IMR-90 (cell line): ENCODE measurements around the gene ERC2. TPM values are rescaled to one million over a fixed set of nuclear protein-coding genes. Genes with fewer than 3 reads are reported as not detected.

Experiments used
- ATAC-seq: fragments of 200-7000 bp; cut with Tn5 transposase; 2 replicates; pipeline ENCODE4 v1.9.1; 2020; ENCODE audit warnings: low read depth, mild to moderate bottlenecking, moderate library complexity
- BruUV-seq: library from RNA; stranded (reverse); fragments of 400-500 nt; replicated peaks from 2 replicates; lab custom pipeline; 2021; lab: Mats Ljungman, UMichigan
- CTCF ChIA-PET: fragments of 300-600 bp; formaldehyde crosslinking; extraction: SDS; loops from one replicate; lab custom pipeline; 2021; ENCODE audit warnings: antibody characterized with exemption; lab: Yijun Ruan, JAX
- POLR2A ChIA-PET: fragments of 300-600 bp; sonication (Branson Sonifier 250); formaldehyde crosslinking; loops from one replicate; lab custom pipeline; 2022; ENCODE audit warnings: antibody characterized with exemption; ENCODE audit not compliant: unreplicated experiment; lab: Charles Lee
- DNase-seq: peaks from one replicate; pipeline ENCODE4 v3.0.0; 2013
- H2AFZ ChIP-seq: replicated peaks from 2 replicates; pipeline ENCODE3; 2013; ENCODE audit warnings: low read length, mild to moderate bottlenecking; ENCODE audit not compliant: poor library complexity
- H2AK5ac ChIP-seq: 2 replicates; pipeline ENCODE4 v1.6.1; 2013; ENCODE audit warnings: low read depth, low read length, inconsistent platforms
- H2AK9ac ChIP-seq: replicated peaks from 2 replicates; pipeline ENCODE3; 2013; ENCODE audit warnings: mild to moderate bottlenecking, low read depth, low read length, moderate library complexity; ENCODE audit not compliant: poor library complexity
- H2BK120ac ChIP-seq: 2 replicates; pipeline ENCODE4 v1.6.1; 2013; ENCODE audit warnings: low read depth, low read length, inconsistent platforms
- H2BK15ac ChIP-seq: 3 replicates; pipeline ENCODE4 v1.6.1; 2013; ENCODE audit warnings: low read depth, low read length, inconsistent platforms
- H2BK20ac ChIP-seq: 2 replicates; pipeline ENCODE4 v1.6.1; 2013; ENCODE audit warnings: low read depth, mild to moderate bottlenecking, inconsistent platforms, low read length, moderate library complexity
- H2BK5ac ChIP-seq: 2 replicates; pipeline ENCODE4 v1.6.1; 2013; ENCODE audit warnings: mild to moderate bottlenecking, low read depth, low read length, inconsistent platforms; ENCODE audit not compliant: poor library complexity, severe bottlenecking
- H3K14ac ChIP-seq: replicated peaks from 2 replicates; pipeline ENCODE4 v1.6.1; 2013; ENCODE audit warnings: low read depth, low read length, inconsistent platforms
- H3K18ac ChIP-seq: 2 replicates; pipeline ENCODE4 v1.6.1; 2013; ENCODE audit warnings: low read depth, low read length, control low read depth
- H3K23ac ChIP-seq: 2 replicates; pipeline ENCODE4 v1.6.1; 2013; ENCODE audit warnings: low read depth, low read length, inconsistent platforms
- H3K27ac ChIP-seq: 2 replicates; pipeline ENCODE4 v1.5.1; 2013; ENCODE audit warnings: mild to moderate bottlenecking, control low read depth, low read length; ENCODE audit not compliant: insufficient read depth
- H3K27me3 ChIP-seq: 2 replicates; pipeline ENCODE4 v1.6.1; 2013; ENCODE audit warnings: low read length; ENCODE audit not compliant: control insufficient read depth, insufficient read depth
- H3K36me3 ChIP-seq: 2 replicates; pipeline ENCODE4 v1.6.1; 2013; ENCODE audit warnings: low read length, mixed read lengths; ENCODE audit not compliant: control insufficient read depth, insufficient read depth
- H3K4ac ChIP-seq: 2 replicates; pipeline ENCODE4 v1.6.1; 2013; ENCODE audit warnings: low read depth, low read length, inconsistent platforms
- H3K4me1 ChIP-seq: 2 replicates; pipeline ENCODE4 v1.6.1; 2013; ENCODE audit warnings: low read length, mixed read lengths; ENCODE audit not compliant: control insufficient read depth, insufficient read depth
- H3K4me2 ChIP-seq: 2 replicates; pipeline ENCODE4 v1.6.1; 2013; ENCODE audit warnings: low read depth, mild to moderate bottlenecking, control low read depth, low read length, moderate library complexity
- H3K4me3 ChIP-seq: 2 replicates; pipeline ENCODE4 v1.5.1; 2013; ENCODE audit warnings: low read depth, mild to moderate bottlenecking, control low read depth, low read length, moderate library complexity; ENCODE audit not compliant: insufficient read depth
- H3K56ac ChIP-seq: 2 replicates; pipeline ENCODE4 v1.6.1; 2013; ENCODE audit warnings: low read length, inconsistent platforms; ENCODE audit not compliant: insufficient read depth; ENCODE audit errors: extremely low read depth
- H3K79me1 ChIP-seq, 2 experiments: 2 replicates each; pipeline ENCODE4 v1.6.1; 2013; ENCODE audit warnings: low read length in 2 of 2, inconsistent platforms in 1 of 2, low read depth in 1 of 2
- H3K9ac ChIP-seq: 2 replicates; pipeline ENCODE4 v1.6.1; 2013; ENCODE audit warnings: low read depth, low read length, control low read depth
- H3K9me1 ChIP-seq: 2 replicates; pipeline ENCODE4 v1.6.1; 2013; ENCODE audit warnings: low read length, inconsistent platforms; ENCODE audit not compliant: insufficient read depth
- H3K9me3 ChIP-seq: 2 replicates; pipeline ENCODE4 v1.6.1; 2013; ENCODE audit warnings: low read length; ENCODE audit not compliant: control insufficient read depth, insufficient read depth
- H4K20me1 ChIP-seq: 2 replicates; pipeline ENCODE4 v1.6.1; 2013; ENCODE audit warnings: low read length, inconsistent platforms; ENCODE audit not compliant: insufficient read depth
- H4K5ac ChIP-seq: 2 replicates; pipeline ENCODE4 v1.6.1; 2013; ENCODE audit warnings: mild to moderate bottlenecking, low read depth, low read length, control low read depth
- H4K8ac ChIP-seq, 2 experiments: 2 replicates each; pipeline ENCODE4 v1.6.1; 2013; ENCODE audit warnings: low read depth in 2 of 2, low read length in 2 of 2, control low read depth in 1 of 2, inconsistent platforms in 1 of 2
- H4K91ac ChIP-seq: 2 replicates; pipeline ENCODE4 v1.6.1; 2013; ENCODE audit warnings: low read depth, low read length, inconsistent platforms; ENCODE audit not compliant: insufficient read depth
- CEBPB ChIP-seq: IDR thresholded peaks from 2 replicates; pipeline ENCODE4 v1.6.1; 2012; ENCODE audit warnings: low read depth, low read length, improper control_type of control experiment
- CHD1 ChIP-seq: IDR thresholded peaks from 2 replicates; pipeline ENCODE4 v1.6.1; 2012; ENCODE audit warnings: low read depth, low read length, improper control_type of control experiment
- CTCF ChIP-seq: conservative IDR thresholded peaks from 2 replicates; pipeline ENCODE4 v1.5.1; 2012; ENCODE audit warnings: mild to moderate bottlenecking, low read depth, low read length, improper control_type of control experiment
- FOS ChIP-seq: fragments of 150-350 bp; IDR thresholded peaks from 2 replicates; pipeline ENCODE4 v1.6.1; 2016; ENCODE audit warnings: low read depth, low read length
- MAFK ChIP-seq: IDR thresholded peaks from 2 replicates; pipeline ENCODE4 v1.6.1; 2012; ENCODE audit warnings: low read depth, low read length, improper control_type of control experiment
- MAZ ChIP-seq: IDR thresholded peaks from 2 replicates; pipeline ENCODE4 v1.6.1; 2012; ENCODE audit warnings: low read depth, mild to moderate bottlenecking, low read length, improper control_type of control experiment, moderate library complexity, borderline replicate concordance
- USF2 ChIP-seq: fragments of 150-350 bp; IDR thresholded peaks from 2 replicates; pipeline ENCODE4 v1.6.1; 2017; ENCODE audit warnings: mild to moderate bottlenecking, antibody characterized with exemption, low read length, low read depth
- WGBS, 2 experiments: methylation state at CpG; one replicate each; pipeline versions ENCODE4 v1.1.5 to v1.1.7; 2013; ENCODE audit warnings: missing lambda C conversion rate in 2 of 2; ENCODE audit not compliant: insufficient read length in 1 of 2; ENCODE audit errors: extremely low coverage in 2 of 2; 5-methylcytosine and 5-hydroxymethylcytosine counted together
- dilution Hi-C: fragments of 300-500 bp; cut with HindIII; formaldehyde crosslinking; loops from one replicate; pipeline ENCODE4 v1.14.3; 2018; ENCODE audit warnings: low sequenced_read_pairs; ENCODE audit not compliant: unreplicated experiment
- in situ Hi-C: fragments of 300-500 bp; cut with MboI; formaldehyde crosslinking; loops from 3 replicates; pipeline ENCODE4 v1.14.3; 2019; ENCODE audit warnings: low sequenced_read_pairs, inconsistent platforms, mixed read lengths
- intact Hi-C: fragments of 100-400 bp; cut with micrococcal nuclease; formaldehyde crosslinking; loops from 2 replicates; pipeline ENCODE4 v1.10.0; 2022
- polyA plus RNA-seq, 3 experiments: library from polyadenylated mRNA; depleted of rRNA; stranded (reverse); fragments of >200 nt; gene quantifications; 2 replicates each; pipeline ENCODE4 v1.2.3, GENCODE V29; 2012; ENCODE audit warnings: low replicate concordance in 1 of 3
- total RNA-seq: library from RNA; depleted of rRNA; stranded (reverse); fragments of >200 nt; gene quantifications from 2 replicates; pipeline ENCODE4 v1.2.3, GENCODE V29; 2012

ERC2 gene
- total and polyA plus RNA-seq, 2 of the 4 experiments (the other 2 are of a cell fraction): 0.17 to 0.18 TPM

GRCh38 chr3:55735976-55736375, 732.3 kb downstream of the ERC2 start:
- in situ Hi-C loops: no loop called here
- H2BK5ac ChIP-seq: no peak overlapping the region
- no peak overlapping the region for H3K9ac ChIP-seq
- dilution Hi-C loops: no loop called here
- H3K14ac ChIP-seq: no peak overlapping the region
- H3K36me3 ChIP-seq: no peaks in the 10 kb centered on the region
- H3K4ac ChIP-seq: no peak overlapping the region
- no peak overlapping the region for H2AK5ac ChIP-seq
- H3K18ac ChIP-seq: no peak overlapping the region
- 78% methylated on average over 2 of the region's 3 CpGs; no CpG with 5 or more reads in 1 of the 2 experiments for WGBS, 2 experiments
- no peak overlapping the region for H2BK15ac ChIP-seq
- BruUV-seq: no TSS peak
- H3K4me1 ChIP-seq: no peaks in the 10 kb centered on the region; the same call in 1 of the 2 replicates
- CTCF ChIA-PET: no interaction called here
- no peaks in the 10 kb centered on the region for H3K9me1 ChIP-seq
- H3K4me3 ChIP-seq: no peak overlapping the region
- H2AK9ac ChIP-seq: no peak overlapping the region
- H3K27me3 ChIP-seq: no peaks in the 10 kb centered on the region; the same call in none of the 2 replicates
- DNase-seq (peak; percentile 11), ATAC-seq (no peak; the same call in 1 of the 2 replicates)
- no peak overlapping the region for H2AFZ ChIP-seq
- no peaks in the 10 kb centered on the region for H3K79me1 ChIP-seq
- H4K20me1 ChIP-seq: no peaks in the 10 kb centered on the region
- H4K91ac ChIP-seq: no peak overlapping the region
- no peak overlapping the region for H2BK20ac ChIP-seq
- no peak overlapping the region for H3K4me2 ChIP-seq
- H2BK120ac ChIP-seq: no peak overlapping the region
- H3K56ac ChIP-seq: no peak overlapping the region
- POLR2A ChIA-PET: no interaction called here
- H4K5ac ChIP-seq: no peak overlapping the region
- no peak for TF ChIP-seq CTCF
- TF ChIP-seq MAZ: no peak
- peak; percentile 57; the same call in 1 of the 2 replicates for TF ChIP-seq CEBPB
- no peak for TF ChIP-seq USF2
- no peak for TF ChIP-seq CHD1
- no peak for TF ChIP-seq MAFK
- TF ChIP-seq FOS: no peak
- H4K8ac ChIP-seq: no peak overlapping the region
- no peaks in the 10 kb centered on the region for H3K9me3 ChIP-seq
- intact Hi-C loops: no loop called here
- no peak overlapping the region for H3K23ac ChIP-seq
- H3K27ac ChIP-seq: no peak overlapping the region
